GM23248 (cell line): ENCODE data around the gene UPB1. TPM values are rescaled to one million over a fixed set of nuclear protein-coding genes. Genes with fewer than 3 reads are reported as not detected.

Experiments used
- DNase-seq: peaks from one replicate; pipeline ENCODE4 v3.0.0-alpha.2; 2015
- H2AFZ ChIP-seq: fragments of 200-600 bp; sonication (generic); 2 replicates; pipeline ENCODE4 v1.6.1; 2016; ENCODE audit warnings: antibody characterized with exemption
- H3F3A ChIP-seq: fragments of 200-600 bp; sonication (generic); 2 replicates; pipeline ENCODE4 v1.6.1; 2016; ENCODE audit warnings: mild to moderate bottlenecking, antibody characterized with exemption, mixed run types; ENCODE audit not compliant: insufficient read depth
- H3K27ac ChIP-seq: fragments of 200-600 bp; sonication (generic); 2 replicates; pipeline ENCODE4 v1.5.1; 2016; ENCODE audit warnings: mild to moderate bottlenecking
- H3K27me3 ChIP-seq: fragments of 200-600 bp; sonication (generic); replicated peaks from 2 replicates; pipeline ENCODE4 v1.6.1; 2016; ENCODE audit warnings: mild to moderate bottlenecking; ENCODE audit not compliant: insufficient read depth
- H3K36me3 ChIP-seq: fragments of 200-600 bp; sonication (generic); 2 replicates; pipeline ENCODE4 v1.6.1; 2016; ENCODE audit warnings: low read depth, mild to moderate bottlenecking
- H3K4me1 ChIP-seq: fragments of 200-600 bp; sonication (generic); 2 replicates; pipeline ENCODE4 v1.6.1; 2016; ENCODE audit warnings: mild to moderate bottlenecking; ENCODE audit not compliant: insufficient read depth
- H3K4me2 ChIP-seq: fragments of 200-600 bp; sonication (generic); one replicate; pipeline ENCODE4 v1.6.1; 2016; ENCODE audit warnings: mild to moderate bottlenecking; ENCODE audit not compliant: unreplicated experiment
- H3K4me3 ChIP-seq: fragments of 200-600 bp; sonication (generic); 2 replicates; pipeline ENCODE4 v1.5.1; 2016; ENCODE audit warnings: mild to moderate bottlenecking
- H3K79me2 ChIP-seq: fragments of 200-600 bp; sonication (generic); 2 replicates; pipeline ENCODE4 v1.6.1; 2016; ENCODE audit warnings: mild to moderate bottlenecking; ENCODE audit not compliant: insufficient read depth
- H3K9ac ChIP-seq: fragments of 200-600 bp; sonication (generic); 2 replicates; pipeline ENCODE4 v1.6.1; 2016; ENCODE audit warnings: mild to moderate bottlenecking
- H3K9me2 ChIP-seq: fragments of 200-600 bp; sonication (generic); 2 replicates; pipeline ENCODE4 v1.6.1; 2016; ENCODE audit warnings: mixed run types, mild to moderate bottlenecking, moderate library complexity; ENCODE audit not compliant: insufficient read depth
- H3K9me3 ChIP-seq: fragments of 200-600 bp; sonication (generic); one replicate; pipeline ENCODE4 v1.6.1; 2017; ENCODE audit warnings: low read depth
- H4K20me1 ChIP-seq: fragments of 200-600 bp; sonication (generic); 2 replicates; pipeline ENCODE4 v1.6.0; 2016; ENCODE audit not compliant: insufficient read depth
- EZH2 ChIP-seq: fragments of 200-600 bp; sonication (generic); IDR thresholded peaks from 2 replicates; pipeline ENCODE4 v1.6.1; 2018; ENCODE audit warnings: antibody characterized with exemption, mild to moderate bottlenecking; ENCODE audit not compliant: insufficient read depth, poor library complexity, severe bottlenecking
- EZH2phosphoT487 ChIP-seq: fragments of 200-600 bp; sonication (generic); IDR thresholded peaks from 2 replicates; pipeline ENCODE4 v1.6.1; 2018; ENCODE audit warnings: antibody characterized with exemption, moderate library complexity, mild to moderate bottlenecking, low read depth; ENCODE audit not compliant: insufficient read depth
- WGBS, 2 experiments: methylation state at CpG; one replicate each; pipeline ENCODE4 v1.1.6; 2015 to 2017; ENCODE audit warnings: low lambda C conversion rate in 2 of 2, low coverage in 1 of 2; ENCODE audit errors: missing lambda C conversion rate in 2 of 2; 5-methylcytosine and 5-hydroxymethylcytosine counted together
- in situ Hi-C: fragments of 300-500 bp; cut with MboI; formaldehyde crosslinking; loops from 2 replicates; pipeline ENCODE4 v1.15.0; 2020
- polyA plus RNA-seq: library from polyadenylated mRNA; unstranded; fragments of >200 nt; fragmentation: Nextera tagmentation; extraction: Ambion mirVana; gene quantifications from 2 replicates; pipeline ENCODE4 v1.2.1, GENCODE V29; 2016
- total RNA-seq: library from RNA; depleted of rRNA; stranded (reverse); fragments of >200 nt; shearing (Covaris generic); gene quantifications from 2 replicates; pipeline ENCODE4 v1.2.3, GENCODE V29; 2014

The UPB1 gene
- total and polyA plus RNA-seq, 2 experiments from 2014 or later = not detected

DNA sequence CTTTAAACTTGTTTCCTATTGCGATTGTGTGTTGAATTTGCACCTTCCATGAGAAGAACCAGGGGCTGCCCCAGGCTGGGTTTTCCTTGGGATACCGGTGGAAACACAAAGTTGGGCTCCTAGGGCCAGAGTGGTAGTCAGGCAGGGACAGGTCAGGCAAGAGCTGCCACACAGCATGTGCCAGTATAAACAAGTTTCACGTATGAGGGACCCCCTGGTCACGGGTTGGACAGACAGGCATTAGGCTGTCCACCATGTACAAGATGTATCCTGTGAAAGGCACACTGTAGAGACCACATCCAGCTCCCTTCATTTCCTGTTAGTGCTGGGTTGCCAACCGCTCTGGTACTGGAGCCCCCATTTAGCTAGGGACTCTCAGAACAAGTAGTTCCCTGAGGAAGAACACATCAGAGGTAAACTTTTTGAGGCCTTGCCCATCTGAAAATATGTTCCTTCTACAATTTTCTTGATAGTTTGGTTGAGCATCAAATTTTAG is 8.8 kb downstream of the UPB1 start:
- Histone ChIP-seq H2AFZ (no peak overlapping the region), H3K4me3 (no peak overlapping the region), H3K4me1 (peaks cover 7% of the 10 kb centered on the region; the same call in 1 of the 2 replicates), H3F3A (no peaks in the 10 kb centered on the region), H3K79me2 (no peaks in the 10 kb centered on the region), H3K27me3 (no peaks in the 10 kb centered on the region), H3K9ac (no peak overlapping the region), H3K4me2 (no peak overlapping the region), H3K27ac (no peak overlapping the region), H4K20me1 (no peaks in the 10 kb centered on the region), H3K36me3 (no peaks in the 10 kb centered on the region), H3K9me3 (no peaks in the 10 kb centered on the region), H3K9me2 (no peaks in the 10 kb centered on the region)
- in situ Hi-C loops = loop anchor here (10.0 kb wide), 1 partner anchor 89 kb away; no protein-coding TSS in a partner anchor
- WGBS, 2 experiments = 93 to 98% methylated on average over 5 of the region's 5 CpGs
- DNase-seq = no peak
- TF ChIP-seq EZH2phosphoT487 (no peak), EZH2 (no peak)

DNA sequence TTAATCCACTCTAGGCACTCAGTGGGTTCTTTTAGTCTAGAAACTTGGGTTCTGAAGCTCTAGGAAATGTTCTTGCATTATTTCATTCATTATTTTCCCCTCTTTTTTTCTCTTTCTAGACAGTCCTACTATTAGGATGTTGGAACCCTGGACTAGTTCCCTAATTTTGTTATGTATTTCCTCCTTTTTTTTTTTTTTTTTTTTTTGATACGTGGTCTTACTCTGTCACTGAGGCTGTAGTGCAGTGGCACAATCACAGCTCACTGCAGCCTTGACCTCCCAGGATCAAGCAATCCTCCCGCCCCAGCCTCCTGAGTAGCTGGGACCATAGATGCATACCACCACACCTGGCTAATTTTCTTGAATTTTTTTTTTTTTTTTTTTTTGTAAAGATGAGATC is 9.4 kb downstream of the UPB1 start:
- Histone ChIP-seq H3K4me1 (peaks cover 7% of the 10 kb centered on the region; the same call in 1 of the 2 replicates), H3K36me3 (no peaks in the 10 kb centered on the region), H3K27me3 (no peaks in the 10 kb centered on the region), H3K27ac (no peak overlapping the region), H3K9ac (no peak overlapping the region), H3K9me3 (no peaks in the 10 kb centered on the region), H3K4me2 (no peak overlapping the region), H3K4me3 (no peak overlapping the region), H3K79me2 (no peaks in the 10 kb centered on the region), H3K9me2 (no peaks in the 10 kb centered on the region), H3F3A (no peaks in the 10 kb centered on the region), H4K20me1 (no peaks in the 10 kb centered on the region), H2AFZ (no peak overlapping the region)
- 89 to 100% methylated on average over 1 to 2 of the region's 2 CpGs for WGBS, 2 experiments
- in situ Hi-C loops = loop anchor here (10.0 kb wide), 1 partner anchor 90 kb away; no protein-coding TSS in a partner anchor
- no peak for DNase-seq
- TF ChIP-seq EZH2phosphoT487 (no peak), EZH2 (no peak)

DNA sequence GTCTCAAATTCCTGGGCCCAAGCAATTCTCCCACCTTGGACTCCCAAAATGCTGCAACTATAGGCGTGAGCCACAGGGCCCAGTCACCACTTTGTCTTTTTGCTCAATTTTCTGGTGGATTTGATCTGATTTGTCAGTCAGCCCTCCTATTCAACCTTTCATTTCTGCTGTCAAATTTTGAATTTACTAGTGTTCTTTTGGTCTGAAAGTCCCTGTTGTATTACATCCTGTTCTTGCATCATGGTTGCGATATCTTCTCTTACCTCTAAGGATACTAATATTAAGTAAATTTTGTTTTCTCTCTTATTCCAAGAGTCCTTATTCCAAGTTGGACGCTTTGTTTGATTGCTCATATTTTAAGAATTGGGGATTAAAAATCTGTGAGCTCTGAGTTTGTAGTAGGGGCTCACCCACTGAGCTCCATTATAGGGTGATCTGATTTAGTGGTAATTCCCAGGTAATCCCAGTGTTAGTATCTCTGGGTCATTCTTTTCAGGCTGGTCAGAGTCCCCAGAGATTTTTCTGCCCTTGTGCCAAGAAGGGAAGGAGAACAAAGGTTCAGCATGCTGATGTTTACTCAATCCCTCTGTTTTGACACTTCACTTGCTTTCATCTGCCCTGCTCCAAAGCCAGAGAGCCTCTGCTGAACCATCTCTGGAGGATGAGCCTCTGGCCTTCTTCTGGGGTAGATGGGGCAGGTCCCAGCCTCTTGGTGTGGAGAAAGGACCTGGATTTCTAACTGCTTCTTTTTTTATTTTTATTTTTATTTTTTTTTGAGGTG is 10.0 kb downstream of the UPB1 start:
- H3K4me1 ChIP-seq = peaks cover 7% of the 10 kb centered on the region; the same call in 1 of the 2 replicates

GRCh38 chr22:24506802-24507438 is 11.8 kb downstream of the UPB1 start:
- no peaks in the 10 kb centered on the region for H3K79me2 ChIP-seq
- H3K9me2 ChIP-seq = no peaks in the 10 kb centered on the region
- H4K20me1 ChIP-seq = no peaks in the 10 kb centered on the region
- no peak overlapping the region for H3K9ac ChIP-seq
- 0 out of 2 replicates have a peak, but pooled peaks cover 7% of the 10 kb centered on the region for H3F3A ChIP-seq
- WGBS, 2 experiments = 63 to 65% methylated on average over 6 of the region's 6 CpGs
- in situ Hi-C loops = loop anchor here (10.0 kb wide), 1 partner anchor 92 kb away; no protein-coding TSS in a partner anchor
- no peaks in the 10 kb centered on the region for H3K9me3 ChIP-seq
- no peak overlapping the region for H3K4me3 ChIP-seq
- no peaks in the 10 kb centered on the region for H3K27me3 ChIP-seq
- H3K4me2 ChIP-seq = no peak overlapping the region
- DNase-seq = peak; percentile 52
- H3K4me1 ChIP-seq = peaks cover 18% of the 10 kb centered on the region
- no peaks in the 10 kb centered on the region for H3K36me3 ChIP-seq
- H3K27ac ChIP-seq = no peak overlapping the region
- no peak overlapping the region for H2AFZ ChIP-seq
- TF ChIP-seq EZH2 = no peak
- no peak for TF ChIP-seq EZH2phosphoT487

More for the DNA sequence above, 10.0 kb downstream of the UPB1 start:
- H3K27ac ChIP-seq = no peak overlapping the region
- no peak overlapping the region for H3K4me2 ChIP-seq
- H3K79me2 ChIP-seq = no peaks in the 10 kb centered on the region
- H2AFZ ChIP-seq = no peak overlapping the region
- no peak overlapping the region for H3K4me3 ChIP-seq
- no peaks in the 10 kb centered on the region for H3K27me3 ChIP-seq
- H3K9me2 ChIP-seq = no peaks in the 10 kb centered on the region
- no peaks in the 10 kb centered on the region for H4K20me1 ChIP-seq
- H3F3A ChIP-seq = no peaks in the 10 kb centered on the region
- in situ Hi-C loops = loop anchor here (10.0 kb wide), 1 partner anchor 90 kb away; no protein-coding TSS in a partner anchor
- TF ChIP-seq EZH2phosphoT487 = no peak
- TF ChIP-seq EZH2 = no peak
- H3K9me3 ChIP-seq = no peaks in the 10 kb centered on the region
- H3K9ac ChIP-seq = no peak overlapping the region
- no peak for DNase-seq
- WGBS, 2 experiments = 95 to 98% methylated on average over 3 of the region's 3 CpGs
- H3K36me3 ChIP-seq = no peaks in the 10 kb centered on the region
